MM.1S (cell line): ENCODE results near the gene DLX6.

Experiments used
- DNase-seq: peaks from one replicate; pipeline ENCODE4 v3.0.0-alpha.2; 2015
- H2AFZ ChIP-seq: fragments of 300-600 bp; sonication (generic); 2 replicates; pipeline ENCODE4 v1.6.0; 2016; ENCODE audit warnings: antibody characterized with exemption, low read length
- H3F3A ChIP-seq: fragments of 300-600 bp; sonication (generic); 2 replicates; pipeline ENCODE4 v1.6.1; 2016; ENCODE audit warnings: mild to moderate bottlenecking, antibody characterized with exemption, low read length, moderate library complexity, mixed read lengths; ENCODE audit not compliant: insufficient read depth
- H3K27ac ChIP-seq: fragments of 300-600 bp; sonication (generic); 2 replicates; pipeline ENCODE4 v1.5.1; 2016; ENCODE audit warnings: mild to moderate bottlenecking, low read length
- H3K27me3 ChIP-seq: fragments of 300-600 bp; sonication (generic); replicated peaks from 2 replicates; pipeline ENCODE4 v1.6.0; 2016; ENCODE audit warnings: low read length; ENCODE audit not compliant: insufficient read depth
- H3K36me3 ChIP-seq: fragments of 300-600 bp; sonication (generic); replicated peaks from 2 replicates; pipeline ENCODE4 v1.6.1; 2016; ENCODE audit warnings: mild to moderate bottlenecking, low read length, mixed read lengths; ENCODE audit not compliant: insufficient read depth
- H3K4me1 ChIP-seq: fragments of 300-600 bp; sonication (generic); 2 replicates; pipeline ENCODE4 v1.6.1; 2016; ENCODE audit warnings: low read length, mixed read lengths
- H3K4me2 ChIP-seq: fragments of 300-600 bp; sonication (generic); 2 replicates; pipeline ENCODE4 v1.6.0; 2016; ENCODE audit warnings: low read depth, low read length
- H3K4me3 ChIP-seq: fragments of 300-600 bp; sonication (generic); 2 replicates; pipeline ENCODE4 v1.5.1; 2016; ENCODE audit warnings: low read length, mixed read lengths
- H3K79me2 ChIP-seq: fragments of 300-600 bp; sonication (generic); 2 replicates; pipeline ENCODE4 v1.6.1; 2016; ENCODE audit warnings: mixed run types, low read length, mixed read lengths
- H3K9ac ChIP-seq: fragments of 300-600 bp; sonication (generic); 2 replicates; pipeline ENCODE4 v1.6.1; 2016; ENCODE audit warnings: low read length, mixed read lengths
- H3K9me2 ChIP-seq: fragments of 300-600 bp; sonication (generic); replicated peaks from 2 replicates; pipeline ENCODE4 v1.6.1; 2016; ENCODE audit warnings: mild to moderate bottlenecking, low read length, mixed read lengths; ENCODE audit not compliant: insufficient read depth
- H3K9me3 ChIP-seq: fragments of 300-600 bp; sonication (generic); replicated peaks from 2 replicates; pipeline ENCODE4 v1.6.1; 2016; ENCODE audit warnings: mild to moderate bottlenecking, low read length, mixed read lengths; ENCODE audit not compliant: insufficient read depth
- H4K20me1 ChIP-seq: fragments of 300-600 bp; sonication (generic); 2 replicates; pipeline ENCODE4 v1.6.1; 2016; ENCODE audit warnings: mild to moderate bottlenecking, low read length, moderate library complexity, mixed read lengths; ENCODE audit not compliant: insufficient read depth
- CTCF ChIP-seq: fragments of 300-600 bp; sonication (generic); IDR thresholded peaks from 2 replicates; pipeline ENCODE4 v1.5.1; 2016; ENCODE audit warnings: antibody characterized with exemption, low read length, mixed read lengths
- EZH2 ChIP-seq: fragments of 300-600 bp; sonication (generic); optimal IDR thresholded peaks from 2 replicates; pipeline ENCODE3; 2017; ENCODE audit warnings: low read depth, mild to moderate bottlenecking, antibody characterized with exemption, low read length, mixed read lengths
- EZH2phosphoT487 ChIP-seq: fragments of 300-600 bp; sonication (generic); IDR thresholded peaks from 2 replicates; pipeline ENCODE4 v1.6.1; 2018; ENCODE audit warnings: antibody characterized with exemption, low read length

Gene DLX6

GRCh38 chr7:96977445-96977844 lies 27.9 kb upstream of the DLX6 start:
- no peak for TF ChIP-seq EZH2
- no peak for TF ChIP-seq CTCF
- TF ChIP-seq EZH2phosphoT487: no peak
- no peak for DNase-seq
- H3K79me2 ChIP-seq: no peaks in the 10 kb centered on the region
- no peak overlapping the region for H3K4me2 ChIP-seq
- no peak overlapping the region for H3K27ac ChIP-seq
- H3K9ac ChIP-seq: no peak overlapping the region
- H3K4me3 ChIP-seq: no peak overlapping the region
- no peak overlapping the region for H2AFZ ChIP-seq
- H3F3A ChIP-seq: no peaks in the 10 kb centered on the region
- H3K27me3 ChIP-seq: no peaks in the 10 kb centered on the region
- no peaks in the 10 kb centered on the region for H3K36me3 ChIP-seq
- no peaks in the 10 kb centered on the region for H3K9me3 ChIP-seq
- H3K9me2 ChIP-seq: no peaks in the 10 kb centered on the region
- no peaks in the 10 kb centered on the region for H4K20me1 ChIP-seq
- no peaks in the 10 kb centered on the region for H3K4me1 ChIP-seq

- H3K9ac ChIP-seq: no peak overlapping the region
- no peak overlapping the region for H3K4me2 ChIP-seq
- no peaks in the 10 kb centered on the region for H3F3A ChIP-seq
- H3K27ac ChIP-seq: no peak overlapping the region
- DNase-seq: no peak
- TF ChIP-seq EZH2 (no peak), CTCF (no peak), EZH2phosphoT487 (no peak)
- H3K4me3 ChIP-seq: no peak overlapping the region
- no peaks in the 10 kb centered on the region for H3K4me1 ChIP-seq
- H3K27me3 ChIP-seq: no peaks in the 10 kb centered on the region
- no peaks in the 10 kb centered on the region for H3K9me2 ChIP-seq
- no peaks in the 10 kb centered on the region for H3K36me3 ChIP-seq
- H2AFZ ChIP-seq: no peak overlapping the region
- H4K20me1 ChIP-seq: no peaks in the 10 kb centered on the region
- no peaks in the 10 kb centered on the region for H3K9me3 ChIP-seq
- H3K79me2 ChIP-seq: no peaks in the 10 kb centered on the region
These were observed 25.6 kb upstream of the DLX6 start for GRCh38 chr7:96979551-96980276.

- Histone ChIP-seq H3K4me2 (no peak overlapping the region), H3K9ac (no peak overlapping the region), H3K79me2 (no peaks in the 10 kb centered on the region), H3K27ac (no peak overlapping the region), H3F3A (no peaks in the 10 kb centered on the region), H3K36me3 (no peaks in the 10 kb centered on the region), H2AFZ (no peak overlapping the region), H3K9me2 (no peaks in the 10 kb centered on the region), H4K20me1 (no peaks in the 10 kb centered on the region), H3K4me1 (no peaks in the 10 kb centered on the region), H3K4me3 (no peak overlapping the region), H3K27me3 (no peaks in the 10 kb centered on the region), H3K9me3 (no peaks in the 10 kb centered on the region)
- TF ChIP-seq CTCF (no peak), EZH2phosphoT487 (no peak), EZH2 (no peak)
- no peak for DNase-seq
These were observed 22.8 kb upstream of the DLX6 start for GRCh38 chr7:96982586-96982985.
